GM18858 (cell line): Measurements from ENCODE around the gene CUL5.
"Not testable (repeated sequence)": the region's sequence is repeated elsewhere in the genome, so short reads cannot be mapped to it uniquely, and the experiment has no call there.

Source experiments
- ATAC-seq: cut with Tn5 transposase; IDR thresholded peaks from one replicate; pipeline ENCODE4 v1.9.1; 2021; ENCODE audit not compliant: unreplicated experiment

The CUL5 gene

DNA sequence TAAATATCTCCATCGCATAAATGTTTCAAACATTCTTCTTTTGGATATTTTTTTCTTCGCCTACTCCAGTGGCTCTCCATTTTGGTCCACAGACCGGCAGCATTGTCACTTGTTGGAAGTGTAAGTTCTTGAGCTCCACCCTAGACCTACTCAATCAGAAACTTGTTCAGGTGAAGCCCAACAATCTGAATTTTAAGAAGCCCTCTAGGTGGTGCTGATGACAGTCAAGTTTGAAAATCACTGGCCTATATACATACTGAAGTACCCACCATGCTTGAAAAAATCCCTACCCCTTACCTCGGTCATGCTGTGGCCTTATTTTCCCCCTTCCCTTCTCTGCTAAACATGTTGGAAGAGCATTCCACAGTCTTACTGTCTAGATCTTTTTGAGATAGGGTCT, 102.4 kb downstream of the CUL5 start:
- ATAC-seq: no peak

DNA sequence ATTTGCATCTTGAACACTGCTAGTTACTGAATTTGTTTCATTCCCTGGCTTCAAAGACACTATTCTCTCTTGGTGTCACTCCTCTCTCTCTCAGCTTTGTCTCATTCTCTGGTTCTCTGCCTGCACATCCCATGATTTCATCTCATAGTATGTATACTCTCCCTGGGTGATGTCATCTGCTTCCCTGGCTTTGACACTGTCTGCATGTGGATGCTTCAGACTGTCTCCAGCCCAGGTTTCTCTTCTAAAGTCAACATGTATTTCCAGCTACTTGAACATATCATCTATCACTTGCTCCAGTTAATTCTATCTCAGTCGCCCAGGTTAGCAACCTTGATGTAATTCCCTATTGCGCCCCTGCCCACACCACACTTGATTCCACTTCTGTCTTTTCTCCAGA, 103.4 kb downstream of the CUL5 start:
- no peak for ATAC-seq

DNA sequence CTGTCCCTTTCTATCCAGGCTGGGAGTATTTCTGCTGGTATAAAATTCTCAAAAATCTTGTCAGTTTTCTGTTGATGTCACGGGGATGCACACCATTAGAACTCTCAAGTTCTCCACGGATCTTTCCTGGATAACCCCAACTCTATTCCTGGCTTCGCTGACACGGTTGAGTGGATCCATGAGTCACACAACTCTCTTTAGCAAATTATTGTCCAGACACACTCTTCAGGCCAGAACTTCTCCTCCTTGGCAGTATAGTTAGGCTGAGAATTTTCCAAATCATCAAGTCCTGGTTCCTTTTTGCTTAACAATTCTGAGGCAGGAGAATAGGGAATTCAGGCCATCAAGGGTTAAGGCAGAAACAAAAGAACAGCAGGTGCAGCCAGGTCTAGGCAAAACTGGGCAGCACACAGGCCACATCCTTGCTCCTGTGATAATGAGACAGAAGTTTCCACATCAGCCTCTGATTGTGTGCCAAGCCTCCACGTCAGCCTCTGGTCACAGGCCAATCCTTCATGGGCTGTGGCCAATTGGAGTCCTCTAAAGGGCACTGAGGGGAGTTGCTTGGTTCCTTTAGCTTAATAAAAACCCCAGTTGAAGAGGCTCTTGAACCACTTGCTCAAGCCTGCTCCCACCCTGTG, 106.9 kb downstream of the CUL5 start:
- no peak for ATAC-seq

DNA sequence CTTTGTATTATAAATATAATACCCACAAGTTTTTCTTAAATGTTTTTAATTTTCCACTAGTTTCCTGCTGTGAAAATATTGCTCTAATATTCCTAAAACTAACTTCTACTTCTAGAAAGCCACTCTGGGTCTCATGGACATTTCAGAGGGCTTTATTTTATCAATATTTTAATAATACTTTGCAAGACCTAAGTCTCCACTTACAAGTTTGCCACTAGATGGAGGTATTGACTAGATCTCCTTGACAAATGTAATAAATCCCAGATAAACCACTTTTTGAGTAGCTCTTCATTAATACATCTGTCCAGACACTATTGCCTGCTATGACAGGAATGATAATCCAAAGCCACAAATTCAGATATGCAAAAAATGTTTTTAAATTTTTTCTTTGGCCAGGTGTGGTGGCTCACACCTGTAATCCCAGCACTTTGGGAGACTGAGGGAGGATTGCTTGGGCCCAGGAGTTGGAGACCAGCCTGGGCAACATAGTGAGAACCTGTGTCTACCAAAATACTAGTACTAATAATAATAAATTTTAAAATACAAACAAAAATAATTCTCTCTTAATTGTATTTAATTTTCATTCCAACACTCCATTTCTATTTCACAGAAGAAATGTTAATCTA, 109.2 kb downstream of the CUL5 start:
- no peak for ATAC-seq

DNA sequence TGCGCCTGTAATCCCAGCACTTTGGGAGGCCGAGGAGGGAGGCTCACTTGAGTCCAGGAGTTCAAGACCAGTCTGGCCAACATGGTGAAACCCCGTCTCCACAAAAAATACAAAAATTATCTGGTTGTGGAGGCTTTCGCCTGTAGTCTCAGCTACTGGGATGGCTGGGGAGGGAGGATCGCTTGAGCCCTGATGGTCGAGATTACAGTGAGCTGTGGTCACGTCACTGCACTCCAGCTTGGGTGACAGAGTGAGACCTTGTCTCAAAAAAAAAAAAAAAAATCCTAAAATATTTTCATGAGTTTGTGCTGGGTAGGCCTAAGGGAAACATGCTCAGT, 112.2 kb downstream of the CUL5 start:
- not testable (repeated sequence) for ATAC-seq

DNA sequence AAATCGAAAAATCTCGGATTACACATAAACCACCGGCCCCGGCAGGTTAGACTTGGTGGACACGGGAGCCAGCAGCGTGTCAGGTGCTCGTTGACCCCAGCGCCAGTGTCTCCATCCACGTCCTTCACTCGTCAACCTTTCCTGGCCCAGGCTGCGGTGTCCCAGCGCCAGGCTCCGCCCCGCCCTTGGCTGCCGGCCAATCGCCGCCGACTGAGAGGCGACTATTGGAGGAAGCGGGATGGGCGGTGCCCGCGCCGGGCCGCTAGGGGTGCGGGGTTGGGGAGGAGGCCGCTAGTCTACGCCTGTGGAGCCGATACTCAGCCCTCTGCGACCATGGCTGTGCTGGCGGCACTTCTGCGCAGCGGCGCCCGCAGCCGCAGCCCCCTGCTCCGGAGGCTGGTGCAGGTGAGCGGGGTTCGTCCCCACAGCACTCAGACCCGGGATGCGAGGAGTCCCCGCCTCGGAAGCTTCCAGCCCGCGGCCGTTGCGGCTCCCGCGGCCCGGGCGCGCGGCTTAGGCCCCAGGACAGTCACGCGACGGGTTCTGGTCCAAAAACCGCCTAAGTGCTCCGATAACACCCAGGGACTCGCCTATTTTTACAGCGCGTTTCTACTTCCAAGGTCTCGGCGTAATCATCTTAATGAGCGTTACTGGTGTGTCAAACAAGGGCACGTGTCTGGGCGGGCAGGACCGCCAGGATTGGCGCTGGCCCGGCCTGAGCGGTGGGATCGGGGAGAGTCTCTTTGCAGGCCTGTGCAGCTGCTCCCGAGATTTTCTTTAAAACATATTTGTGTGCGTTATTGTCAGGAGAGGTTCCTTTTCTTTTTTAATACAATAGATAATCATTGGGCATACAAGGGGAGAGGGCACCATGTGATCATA, 112.8 kb downstream of the CUL5 start, which contains the start of gene ACAT1:
Gene ACAT1 (plus strand): TSS at position 294 of the 882 bp plus-strand sequence. CDS start 40 bp downstream, at position 334.
- ATAC-seq: peak; percentile 92

DNA sequence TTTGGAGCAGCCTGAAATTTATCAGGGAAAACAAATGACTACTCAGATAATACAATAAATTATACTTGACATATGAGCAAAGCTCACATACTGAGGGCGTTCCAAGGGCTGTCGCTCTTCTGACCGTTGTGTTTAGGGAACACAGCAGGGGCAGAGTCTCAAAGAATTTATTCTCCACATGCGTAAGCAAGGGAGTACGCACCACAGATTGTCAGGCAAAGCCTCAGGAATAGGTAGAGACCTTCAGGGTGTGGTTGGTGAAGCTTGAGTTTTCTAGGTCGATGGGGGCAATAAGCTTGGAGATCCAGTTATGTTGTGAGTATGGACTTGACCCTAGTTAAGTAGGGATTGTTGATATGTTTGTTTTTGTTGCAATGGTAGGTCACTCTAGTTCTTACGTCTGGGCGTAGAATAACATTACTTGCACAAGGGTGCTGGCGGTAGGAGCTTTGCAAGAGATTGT, 113.5 kb downstream of the CUL5 start:
- ATAC-seq: no peak

DNA sequence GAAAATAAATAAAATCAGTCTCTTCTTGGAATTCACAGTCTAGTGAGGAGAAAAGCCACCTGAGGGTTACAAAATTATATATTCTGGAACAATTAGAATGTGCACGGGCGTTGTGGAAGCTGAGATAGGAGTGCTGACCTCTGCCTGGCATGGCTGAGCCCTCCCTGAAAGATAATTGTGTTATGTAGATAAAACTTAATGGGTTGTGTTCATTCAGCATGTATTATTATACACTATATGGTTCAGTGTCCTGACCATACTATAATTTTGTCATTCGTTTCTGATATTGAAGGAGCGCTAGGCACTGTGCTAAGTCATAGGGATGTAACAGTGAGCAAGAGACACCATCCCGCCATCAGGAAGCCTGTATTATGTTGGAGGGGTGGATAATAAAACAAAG, 116.4 kb downstream of the CUL5 start:
- ATAC-seq: no peak

DNA sequence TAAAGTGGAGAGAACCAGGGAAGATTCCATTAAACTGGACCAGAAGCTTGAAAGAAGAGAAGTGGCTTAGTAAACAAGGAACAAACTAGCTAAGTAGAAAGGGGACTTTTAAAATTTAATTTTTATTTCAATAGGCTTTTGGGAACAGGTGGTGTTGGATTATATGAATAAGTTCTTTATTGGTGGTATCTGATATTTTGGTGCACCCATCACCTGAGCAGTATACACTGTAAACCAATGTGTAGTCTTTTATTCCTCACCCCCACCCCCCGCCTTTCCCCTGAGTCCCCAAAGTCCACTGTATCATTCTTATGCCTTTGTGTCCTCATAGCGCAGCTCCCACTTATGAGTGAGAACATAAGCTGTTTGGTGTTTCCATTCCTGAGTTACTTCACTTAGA, 120.1 kb downstream of the CUL5 start:
- no peak for ATAC-seq

DNA sequence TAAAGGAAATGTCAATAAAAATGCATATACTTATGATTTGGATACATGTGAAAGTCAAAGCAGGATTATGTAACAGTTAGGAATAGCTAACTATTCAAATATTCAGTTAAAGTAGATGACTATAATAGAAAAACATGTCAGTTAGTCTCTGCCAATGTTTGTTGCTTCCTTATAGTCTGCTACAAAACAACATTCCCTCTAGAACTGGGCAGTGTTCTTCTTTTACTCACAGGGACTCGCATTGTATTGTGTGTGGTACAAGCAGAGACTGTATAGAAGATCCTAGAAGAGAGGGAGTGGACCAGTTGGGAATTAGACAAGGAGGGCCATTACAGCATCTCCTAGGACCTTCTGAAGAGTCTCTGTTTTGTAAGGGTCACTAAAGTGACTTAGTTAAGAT, 123.3 kb downstream of the CUL5 start:
- no peak for ATAC-seq

DNA sequence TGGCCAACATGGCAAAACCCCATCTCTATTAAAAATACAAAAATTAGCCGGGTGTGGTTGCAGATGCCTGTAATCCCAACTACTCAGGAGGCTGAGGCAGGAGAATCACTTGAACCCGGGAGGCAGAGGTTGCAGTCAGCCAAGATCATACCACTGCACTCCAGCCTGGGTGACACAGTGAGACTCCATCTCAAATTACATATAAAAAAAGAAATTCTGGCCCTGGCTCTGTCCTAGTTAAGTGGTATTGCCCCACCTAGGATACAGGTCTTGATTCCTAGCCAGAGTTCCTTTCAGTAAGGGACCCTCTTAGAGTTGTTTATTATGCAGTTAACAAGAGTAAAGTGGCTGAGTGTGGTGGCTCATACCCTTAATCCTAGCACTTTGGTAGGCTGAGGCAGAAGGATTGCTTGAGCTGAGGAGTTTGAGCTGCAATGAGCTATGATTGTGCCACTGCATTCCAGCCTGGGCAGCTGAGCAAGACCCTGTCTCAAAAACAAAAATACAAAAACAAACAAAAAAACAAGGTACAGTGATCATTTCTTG, 124.4 kb downstream of the CUL5 start:
- ATAC-seq: not testable (repeated sequence)

DNA sequence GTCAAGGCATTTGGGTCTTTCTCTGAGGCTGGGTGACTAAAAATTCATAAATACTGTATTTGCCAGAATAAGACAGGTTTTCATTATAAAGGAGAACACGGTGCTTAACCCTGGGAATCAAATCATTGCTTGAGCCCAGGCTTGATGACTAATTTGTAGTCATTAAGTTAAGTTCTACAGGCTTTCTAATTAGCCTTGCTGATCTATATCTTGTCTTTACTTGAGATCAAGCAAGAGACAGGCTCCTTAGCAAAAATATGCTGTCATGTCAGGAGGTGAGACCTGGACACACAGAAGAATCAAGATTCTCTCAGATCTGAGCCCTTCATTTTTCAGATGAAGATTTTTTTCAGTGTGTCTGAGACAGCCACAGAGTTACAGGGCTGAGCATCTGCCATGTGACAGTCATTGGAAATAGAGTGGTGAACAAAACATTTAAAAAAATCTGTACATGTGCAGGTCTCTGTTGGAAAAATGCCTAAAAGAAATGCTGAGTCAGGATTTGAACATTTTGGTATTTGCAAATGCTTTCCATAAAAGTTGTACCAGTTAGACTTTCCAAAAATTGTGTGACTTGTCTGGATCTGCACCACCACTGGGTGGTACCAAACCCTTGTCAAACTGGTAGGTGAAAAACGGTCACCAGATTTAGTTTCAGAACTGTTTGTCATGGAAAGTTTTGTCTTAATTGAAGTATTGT, 127.3 kb downstream of the CUL5 start:
- ATAC-seq: no peak

DNA sequence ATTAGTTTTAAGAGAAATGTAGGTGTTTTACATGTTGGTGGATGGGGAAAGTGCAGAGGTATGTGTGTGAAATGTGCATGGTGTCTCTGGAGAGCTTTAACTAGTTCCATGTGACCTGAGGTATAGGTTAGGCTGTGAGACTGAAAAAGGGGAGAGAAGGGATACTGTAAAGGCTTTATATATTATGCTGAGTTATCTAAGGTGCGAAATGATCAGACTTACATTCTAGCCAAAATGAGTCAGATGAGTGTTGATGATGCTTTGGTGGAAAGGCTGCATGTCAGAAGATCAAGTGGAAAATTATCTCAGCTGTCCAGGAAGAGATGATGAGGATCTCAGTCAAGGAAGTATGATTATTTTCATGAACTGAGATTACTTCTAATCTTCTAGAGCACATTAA, 128.5 kb downstream of the CUL5 start:
- ATAC-seq: no peak

DNA sequence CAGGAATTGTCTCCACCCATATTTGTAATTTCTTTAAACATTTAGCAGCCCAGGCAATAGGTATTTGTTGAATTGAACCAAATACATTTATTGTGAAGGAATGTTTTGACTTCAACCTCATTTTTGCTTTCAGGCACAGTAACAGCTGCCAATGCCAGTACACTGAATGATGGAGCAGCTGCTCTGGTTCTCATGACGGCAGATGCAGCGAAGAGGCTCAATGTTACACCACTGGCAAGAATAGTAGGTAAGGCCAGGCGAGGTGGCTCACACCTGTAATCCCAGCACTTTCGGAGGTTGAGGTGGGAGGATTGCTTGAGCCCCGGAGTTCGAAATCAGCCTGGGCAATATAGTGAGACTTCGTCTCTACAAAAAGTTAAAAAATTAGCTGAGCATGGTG, 133.6 kb downstream of the CUL5 start:
- ATAC-seq: no peak

DNA sequence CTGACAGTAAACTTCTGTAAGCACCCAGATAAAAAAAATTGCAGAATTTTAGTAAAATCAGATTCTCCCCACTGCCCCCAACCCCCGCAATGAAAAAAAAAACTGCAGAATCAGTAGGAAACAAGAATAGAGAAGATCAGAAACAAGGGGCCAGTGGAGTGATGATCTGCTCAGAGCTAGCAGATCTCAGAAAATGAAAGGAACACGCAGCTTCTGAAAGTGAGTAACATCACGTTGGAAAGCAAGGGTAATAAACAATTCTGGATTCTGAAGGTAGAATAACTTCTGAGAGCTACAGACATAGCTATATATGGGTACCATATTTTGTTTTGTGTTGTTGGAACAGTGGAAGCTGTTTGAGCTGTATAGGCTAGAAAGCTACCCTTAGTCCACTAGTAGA, 135.9 kb downstream of the CUL5 start:
- ATAC-seq: no peak

DNA sequence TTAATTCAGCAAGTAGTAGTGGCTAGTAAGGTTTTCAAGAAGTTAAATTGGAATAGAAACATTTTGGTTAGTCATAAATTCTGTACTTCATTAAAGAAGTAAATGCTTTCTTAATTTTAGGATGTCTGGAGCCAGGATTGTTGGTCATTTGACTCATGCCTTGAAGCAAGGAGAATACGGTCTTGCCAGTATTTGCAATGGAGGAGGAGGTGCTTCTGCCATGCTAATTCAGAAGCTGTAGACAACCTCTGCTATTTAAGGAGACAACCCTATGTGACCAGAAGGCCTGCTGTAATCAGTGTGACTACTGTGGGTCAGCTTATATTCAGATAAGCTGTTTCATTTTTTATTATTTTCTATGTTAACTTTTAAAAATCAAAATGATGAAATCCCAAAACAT, 138.5 kb downstream of the CUL5 start:
- no peak for ATAC-seq

DNA sequence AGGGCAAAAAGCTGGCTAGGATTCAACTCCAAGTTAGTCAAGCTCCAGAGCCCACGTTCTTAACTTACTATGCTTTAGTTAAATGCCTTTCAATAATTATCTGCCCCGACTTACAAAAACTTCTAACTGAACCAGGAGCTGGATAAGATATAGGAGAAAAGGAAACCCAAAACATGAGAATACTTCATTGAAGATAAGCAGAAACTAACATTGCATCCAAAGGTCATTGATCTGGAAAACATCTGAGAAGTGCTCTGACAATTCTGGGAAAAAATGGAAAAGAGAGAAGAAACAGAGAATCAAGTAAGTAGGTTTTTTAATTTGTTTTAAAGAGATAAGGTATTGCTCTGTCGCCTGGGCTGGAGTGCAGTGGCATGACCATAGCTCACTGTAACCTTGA, 139.9 kb downstream of the CUL5 start:
- ATAC-seq: no peak

DNA sequence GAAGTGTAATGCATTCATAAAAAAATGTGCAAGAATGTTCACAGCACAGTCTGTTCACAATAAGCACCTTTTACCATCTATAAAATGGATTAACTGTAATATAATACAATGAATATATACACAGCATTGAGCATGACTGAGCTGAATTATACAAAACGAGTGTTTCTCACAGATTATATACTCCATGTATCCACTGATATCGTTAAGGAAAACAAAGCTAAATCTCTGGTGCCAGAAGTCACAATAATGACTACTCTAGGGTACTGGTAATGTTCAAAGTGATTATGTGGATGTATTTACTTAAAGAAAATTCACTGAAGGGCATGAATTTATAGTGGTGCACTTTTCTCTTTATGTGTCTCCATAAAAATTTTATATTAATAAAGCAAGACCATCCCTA, 145.9 kb downstream of the CUL5 start:
- ATAC-seq: no peak
